SU-DHL-6 (cell line): ENCODE measurements around the gene BOLA2B.

ENCODE experiments used
- H2AFZ ChIP-seq: fragments of 200-600 bp; sonication (generic); 2 replicates; pipeline ENCODE4 v1.6.1; 2014; ENCODE audit warnings: low read depth, mild to moderate bottlenecking, moderate library complexity, mixed read lengths, antibody characterized with exemption, low read length; ENCODE audit not compliant: severe bottlenecking
- H3F3A ChIP-seq: fragments of 200-600 bp; shearing (Covaris generic); 2 replicates; pipeline ENCODE4 v1.6.0; 2016; ENCODE audit warnings: antibody characterized with exemption, mild to moderate bottlenecking; ENCODE audit not compliant: insufficient read depth
- H3K27ac ChIP-seq: fragments of 200-600 bp; sonication (generic); 2 replicates; pipeline ENCODE4 v1.5.1; 2016; ENCODE audit warnings: low read depth, mild to moderate bottlenecking, low read length, moderate library complexity, mixed read lengths
- H3K27me3 ChIP-seq: fragments of 200-600 bp; sonication (generic), shearing (Covaris generic); 2 replicates; pipeline ENCODE4 v1.6.0; 2014; ENCODE audit warnings: mild to moderate bottlenecking, low read length
- H3K36me3 ChIP-seq: fragments of 200-600 bp; sonication (generic); 2 replicates; pipeline ENCODE4 v1.6.1; 2014; ENCODE audit warnings: mild to moderate bottlenecking, low read length, mixed read lengths
- H3K4me2 ChIP-seq: fragments of 300-600, 200-600 bp; shearing (Covaris generic), sonication (generic); 2 replicates; pipeline ENCODE4 v1.6.0; 2014; ENCODE audit warnings: low read length, low read depth, mild to moderate bottlenecking; ENCODE audit not compliant: poor library complexity, severe bottlenecking
- H3K4me3 ChIP-seq: fragments of 200-600 bp; sonication (generic); 2 replicates; pipeline ENCODE4 v1.5.1; 2014; ENCODE audit warnings: antibody characterized with exemption, low read length, mild to moderate bottlenecking, mixed read lengths; ENCODE audit not compliant: insufficient read depth, poor library complexity, severe bottlenecking
- H3K79me2 ChIP-seq: fragments of 200-600 bp; sonication (generic); 2 replicates; pipeline ENCODE4 v1.6.1; 2014; ENCODE audit warnings: mild to moderate bottlenecking, low read length, moderate library complexity; ENCODE audit not compliant: insufficient read depth
- H3K9ac ChIP-seq: fragments of 200-600 bp; sonication (generic); 2 replicates; pipeline ENCODE4 v1.7.0; 2014; ENCODE audit warnings: mild to moderate bottlenecking, low read length
- H3K9me2 ChIP-seq: fragments of 200-600 bp; sonication (generic); replicated peaks from 2 replicates; pipeline ENCODE4 v1.6.1; 2014; ENCODE audit warnings: low read length; ENCODE audit not compliant: insufficient read depth
- H3K9me3 ChIP-seq: fragments of 200-600 bp; sonication (generic); 2 replicates; pipeline ENCODE4 v1.6.1; 2014; ENCODE audit warnings: low read length, mixed read lengths; ENCODE audit not compliant: insufficient read depth
- H4K20me1 ChIP-seq: fragments of 200-600 bp; sonication (generic); 2 replicates; pipeline ENCODE4 v1.6.1; 2014; ENCODE audit warnings: low read depth, mild to moderate bottlenecking, antibody characterized with exemption, low read length, moderate library complexity, mixed read lengths
- CTCF ChIP-seq: fragments of 200-600 bp; sonication (generic); IDR thresholded peaks from one replicate; pipeline ENCODE4 v1.5.1; 2017; ENCODE audit warnings: antibody characterized with exemption, mild to moderate bottlenecking, low read length, moderate library complexity; ENCODE audit not compliant: insufficient read depth, poor library complexity, severe bottlenecking
- EZH2phosphoT487 ChIP-seq: fragments of 200-600 bp; sonication (generic), shearing (Covaris generic); conservative IDR thresholded peaks from 2 replicates; pipeline ENCODE4 v1.6.1; 2018; ENCODE audit warnings: mild to moderate bottlenecking, antibody characterized with exemption, low read length, moderate library complexity, mixed read lengths

The BOLA2B gene

GRCh38 chr16:30186444-30186781, 7.1 kb downstream of the BOLA2B start:
- Histone ChIP-seq H3K4me3 (peak overlapping the region; percentile 35), H3K27ac (peak overlapping the region; percentile 98), H3K4me2 (peak overlapping the region; percentile 97), H3K27me3 (no peaks in the 10 kb centered on the region), H4K20me1 (no peaks in the 10 kb centered on the region; the same call in 1 of the 2 replicates), H3K36me3 (peaks cover 16% of the 10 kb centered on the region), H3F3A (peaks cover 38% of the 10 kb centered on the region), H3K79me2 (peaks cover 15% of the 10 kb centered on the region), H3K9me3 (no peaks in the 10 kb centered on the region), H2AFZ (no peak overlapping the region), H3K9ac (peak overlapping the region; percentile 100), H3K9me2 (no peaks in the 10 kb centered on the region)
- TF ChIP-seq CTCF (no peak), EZH2phosphoT487 (no peak)

GRCh38 chr16:30185683-30186421, 7.6 kb downstream of the BOLA2B start:
- peak overlapping the region; percentile 97 for H3K4me2 ChIP-seq
- no peaks in the 10 kb centered on the region; the same call in 1 of the 2 replicates for H4K20me1 ChIP-seq
- no peak overlapping the region for H2AFZ ChIP-seq
- H3K36me3 ChIP-seq, result peaks cover 16% of the 10 kb centered on the region
- H3K9ac ChIP-seq, result peak overlapping the region; percentile 100
- peak overlapping the region; percentile 98 for H3K27ac ChIP-seq
- H3K9me3 ChIP-seq, result no peaks in the 10 kb centered on the region
- H3K79me2 ChIP-seq, result peaks cover 15% of the 10 kb centered on the region
- H3K9me2 ChIP-seq, result no peaks in the 10 kb centered on the region
- peaks cover 38% of the 10 kb centered on the region for H3F3A ChIP-seq
- TF ChIP-seq EZH2phosphoT487, result no peak
- TF ChIP-seq CTCF, result no peak
- no peaks in the 10 kb centered on the region for H3K27me3 ChIP-seq
- peak overlapping the region; percentile 94 for H3K4me3 ChIP-seq

- H4K20me1 ChIP-seq, result no peaks in the 10 kb centered on the region; the same call in 1 of the 2 replicates
- no peak overlapping the region for H2AFZ ChIP-seq
- peaks cover 38% of the 10 kb centered on the region for H3F3A ChIP-seq
- H3K4me2 ChIP-seq, result peak overlapping the region; percentile 97
- H3K79me2 ChIP-seq, result peaks cover 15% of the 10 kb centered on the region
- H3K4me3 ChIP-seq, result peak overlapping the region; percentile 94
- H3K27ac ChIP-seq, result peak overlapping the region; percentile 98
- H3K9ac ChIP-seq, result peak overlapping the region; percentile 100
- TF ChIP-seq EZH2phosphoT487 (no peak), CTCF (no peak)
- H3K9me3 ChIP-seq, result no peaks in the 10 kb centered on the region
- peaks cover 16% of the 10 kb centered on the region for H3K36me3 ChIP-seq
- H3K9me2 ChIP-seq, result no peaks in the 10 kb centered on the region
- H3K27me3 ChIP-seq, result no peaks in the 10 kb centered on the region
These were observed 8.4 kb downstream of the BOLA2B start for GRCh38 chr16:30184891-30185682.
